IMR-90 (cell line): Measurements from ENCODE around the gene SLC25A26.

Source experiments
- CEBPB ChIP-seq: IDR thresholded peaks from 2 replicates; pipeline ENCODE4 v1.6.1; 2012; ENCODE audit warnings: low read depth, low read length, improper control_type of control experiment
- CTCF ChIP-seq: conservative IDR thresholded peaks from 2 replicates; pipeline ENCODE4 v1.5.1; 2012; ENCODE audit warnings: mild to moderate bottlenecking, low read depth, low read length, improper control_type of control experiment
- FOS ChIP-seq: fragments of 150-350 bp; IDR thresholded peaks from 2 replicates; pipeline ENCODE4 v1.6.1; 2016; ENCODE audit warnings: low read depth, low read length
- POLR2A ChIP-seq: IDR thresholded peaks from 2 replicates; pipeline ENCODE4 v1.6.1; 2012; ENCODE audit warnings: mild to moderate bottlenecking, low read depth, low read length
- RAD21 ChIP-seq: IDR thresholded peaks from 2 replicates; pipeline ENCODE4 v1.6.1; 2012; ENCODE audit warnings: low read length, improper control_type of control experiment

- TF ChIP-seq CTCF (no peak), POLR2A (no peak), FOS (no peak), RAD21 (no peak), CEBPB (no peak)
Observed at GRCh38 chr3:66350601-66351000, 129.8 kb downstream of the SLC25A26 start.
